WERI-Rb-1 (cell line): ENCODE measurements around the gene GPR161.

Experiments
- DNase-seq: peaks from one replicate; pipeline ENCODE4 v3.0.0-alpha.2; 2020
- H3K27ac ChIP-seq: fragments of 250-450 bp; sonication (Bioruptor Pico); 2 replicates; pipeline ENCODE4 v1.5.1; 2020; ENCODE audit warnings: mild to moderate bottlenecking, moderate library complexity
- H3K27me3 ChIP-seq: fragments of 250-450 bp; sonication (Bioruptor Pico); 2 replicates; pipeline ENCODE4 v1.5.1; 2021; ENCODE audit warnings: mild to moderate bottlenecking, low read depth, moderate library complexity; ENCODE audit not compliant: insufficient read depth, severe bottlenecking
- H3K36me3 ChIP-seq: fragments of 250-450 bp; sonication (Bioruptor Pico); 2 replicates; pipeline ENCODE4 v1.5.1; 2020; ENCODE audit warnings: mild to moderate bottlenecking, moderate library complexity
- H3K4me3 ChIP-seq: 2 replicates; pipeline ENCODE4 v1.5.1; 2011; ENCODE audit warnings: low read depth, mild to moderate bottlenecking, control low read depth, low read length
- H3K9me3 ChIP-seq: fragments of 250-450 bp; sonication (Bioruptor Pico); 2 replicates; pipeline ENCODE4 v1.5.1; 2021; ENCODE audit warnings: mild to moderate bottlenecking, moderate library complexity; ENCODE audit not compliant: severe bottlenecking
- TF ChIP-seq, protein P1 (sequence below): IDR thresholded peaks from 2 replicates; pipeline ENCODE4 v1.5.1; 2011; ENCODE audit warnings: low read depth, mild to moderate bottlenecking, control low read depth, inconsistent platforms, low read length

GPR161 gene

GRCh38 chr1:168112673-168113305 lies 23.9 kb downstream of the GPR161 start:
- TF ChIP-seq, protein P1, sequence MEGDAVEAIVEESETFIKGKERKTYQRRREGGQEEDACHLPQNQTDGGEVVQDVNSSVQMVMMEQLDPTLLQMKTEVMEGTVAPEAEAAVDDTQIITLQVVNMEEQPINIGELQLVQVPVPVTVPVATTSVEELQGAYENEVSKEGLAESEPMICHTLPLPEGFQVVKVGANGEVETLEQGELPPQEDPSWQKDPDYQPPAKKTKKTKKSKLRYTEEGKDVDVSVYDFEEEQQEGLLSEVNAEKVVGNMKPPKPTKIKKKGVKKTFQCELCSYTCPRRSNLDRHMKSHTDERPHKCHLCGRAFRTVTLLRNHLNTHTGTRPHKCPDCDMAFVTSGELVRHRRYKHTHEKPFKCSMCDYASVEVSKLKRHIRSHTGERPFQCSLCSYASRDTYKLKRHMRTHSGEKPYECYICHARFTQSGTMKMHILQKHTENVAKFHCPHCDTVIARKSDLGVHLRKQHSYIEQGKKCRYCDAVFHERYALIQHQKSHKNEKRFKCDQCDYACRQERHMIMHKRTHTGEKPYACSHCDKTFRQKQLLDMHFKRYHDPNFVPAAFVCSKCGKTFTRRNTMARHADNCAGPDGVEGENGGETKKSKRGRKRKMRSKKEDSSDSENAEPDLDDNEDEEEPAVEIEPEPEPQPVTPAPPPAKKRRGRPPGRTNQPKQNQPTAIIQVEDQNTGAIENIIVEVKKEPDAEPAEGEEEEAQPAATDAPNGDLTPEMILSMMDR: no peak
- Histone ChIP-seq H3K4me3 (no peak overlapping the region), H3K27ac (no peak overlapping the region), H3K27me3 (no peaks in the 10 kb centered on the region), H3K9me3 (no peaks in the 10 kb centered on the region), H3K36me3 (no peaks in the 10 kb centered on the region)
- DNase-seq: no peak

DNA sequence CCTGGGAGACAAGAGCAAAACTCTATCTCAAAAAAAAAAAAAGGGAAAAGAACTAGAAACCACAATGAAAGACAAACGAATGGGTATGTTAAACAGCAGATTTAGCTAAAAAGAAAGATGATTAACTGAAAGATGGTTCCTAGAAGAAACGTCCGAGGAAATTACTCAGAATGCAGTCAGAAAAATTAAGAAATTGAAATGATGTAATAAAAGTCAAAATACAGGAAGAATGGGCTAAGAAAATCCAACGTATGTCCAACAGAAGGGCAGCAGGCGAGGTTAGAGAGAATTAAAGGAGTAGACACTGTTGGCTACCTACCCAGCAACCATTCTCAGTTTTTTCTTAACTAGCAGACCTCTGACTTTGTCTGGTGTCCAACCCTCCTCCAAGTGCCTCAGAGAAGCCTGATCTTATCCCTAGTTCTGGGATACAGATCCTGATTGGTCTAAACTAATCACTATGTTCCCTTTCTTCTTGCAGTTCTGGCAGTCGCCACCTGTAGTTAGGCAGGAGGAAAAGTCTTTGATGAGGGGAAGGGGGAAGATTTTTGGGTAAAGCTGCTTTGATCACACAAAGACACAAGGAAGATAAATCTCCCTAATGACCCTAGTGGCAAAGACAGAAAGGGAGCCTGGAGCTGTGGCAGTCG lies 25.7 kb downstream of the GPR161 start:
- no peaks in the 10 kb centered on the region for H3K27me3 ChIP-seq
- no peaks in the 10 kb centered on the region for H3K36me3 ChIP-seq
- DNase-seq: no peak
- no peak overlapping the region for H3K27ac ChIP-seq
- H3K9me3 ChIP-seq: no peaks in the 10 kb centered on the region
- no peak overlapping the region for H3K4me3 ChIP-seq
- TF ChIP-seq, protein P1: no peak

DNA sequence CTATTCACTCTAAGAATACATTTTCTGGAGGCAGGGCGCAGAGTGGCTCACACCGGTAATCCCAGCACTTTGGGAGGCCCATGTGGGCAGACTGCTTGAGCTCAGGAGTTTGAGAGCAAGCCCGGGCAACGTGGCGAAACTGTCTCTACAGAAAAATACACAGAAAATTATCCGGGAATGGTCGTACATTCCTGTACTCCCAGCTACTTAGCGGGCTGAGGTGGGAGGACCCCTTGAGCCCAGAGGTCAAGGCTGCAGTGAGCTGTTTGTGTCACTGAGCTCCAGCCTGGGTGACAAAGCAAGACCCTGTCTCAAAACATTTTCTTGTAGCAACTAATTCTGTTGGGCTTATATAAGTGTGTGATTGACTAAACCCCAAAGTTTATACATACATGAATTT lies 30.5 kb downstream of the GPR161 start:
- no peaks in the 10 kb centered on the region for H3K9me3 ChIP-seq
- H3K27ac ChIP-seq: no peak overlapping the region
- DNase-seq: no peak
- H3K4me3 ChIP-seq: no peak overlapping the region
- no peaks in the 10 kb centered on the region for H3K27me3 ChIP-seq
- H3K36me3 ChIP-seq: no peaks in the 10 kb centered on the region
- TF ChIP-seq, protein P1: no peak

- Histone ChIP-seq H3K4me3 (no peak overlapping the region), H3K27me3 (no peaks in the 10 kb centered on the region), H3K9me3 (no peaks in the 10 kb centered on the region), H3K36me3 (no peaks in the 10 kb centered on the region), H3K27ac (no peak overlapping the region)
- no peak for DNase-seq
- TF ChIP-seq, protein P1: no peak
These were observed 30.9 kb downstream of the GPR161 start for GRCh38 chr1:168105846-168106245.

DNA sequence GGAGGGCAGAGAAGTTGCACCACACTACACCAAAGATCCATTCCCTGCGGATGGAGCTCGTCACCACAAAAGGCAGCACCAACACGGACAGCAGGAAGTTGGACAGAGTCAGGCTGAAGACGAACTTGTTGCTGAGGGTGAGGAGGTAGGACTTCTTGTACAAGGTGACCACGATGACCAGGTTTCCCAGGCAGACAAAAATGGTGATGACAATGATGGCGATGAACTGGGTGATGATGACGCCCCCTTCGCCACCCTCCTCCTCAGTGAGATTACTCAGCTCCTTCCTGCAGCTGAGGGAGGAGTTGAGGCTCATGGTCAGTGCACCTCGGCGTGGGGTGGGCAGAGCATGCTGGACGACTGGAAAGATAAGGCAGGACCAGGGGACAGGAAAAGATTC lies 32.2 kb downstream of the GPR161 start:
- TF ChIP-seq, protein P1: no peak
- Histone ChIP-seq H3K9me3 (no peaks in the 10 kb centered on the region), H3K27me3 (no peaks in the 10 kb centered on the region), H3K27ac (no peak overlapping the region), H3K4me3 (no peak overlapping the region), H3K36me3 (no peaks in the 10 kb centered on the region)
- no peak for DNase-seq
